ENCODE results near the gene NALCN.

NALCN gene

GRCh38 chr13:101412076-101412475, 4.2 kb downstream of the NALCN start:
- Histone ChIP-seq H3K36me3 (ENCODE audit: control insufficient read depth, insufficient read depth, low read length) (no peaks in the 10 kb centered on the region), H3K9me3 (ENCODE audit: control insufficient read depth, low read length) (no peaks in the 10 kb centered on the region), H3K4me1 (ENCODE audit: control insufficient read depth, insufficient read depth, low read length, poor library complexity, severe bottlenecking) (no peaks in the 10 kb centered on the region), H3K27ac (ENCODE audit: low read depth, low read length, severe bottlenecking) (no peak overlapping the region), H3K4me3 (ENCODE audit: extremely low read depth, insufficient read depth, low read length, poor library complexity, severe bottlenecking) (no peak overlapping the region)
- 67 to 100% methylated on average over 1 of the region's 1 CpG for WGBS, 2 experiments (ENCODE audit: insufficient coverage in 2 of 2)

- WGBS, 2 experiments (ENCODE audit: insufficient coverage in 2 of 2): 92 to 100% methylated on average over 1 to 2 of the region's 6 CpGs
- H3K9me3 ChIP-seq (ENCODE audit: control insufficient read depth, low read length): no peaks in the 10 kb centered on the region
Measured at GRCh38 chr13:101408992-101409656, 7.2 kb downstream of the NALCN start.

GRCh38 chr13:101408154-101408553, 8.2 kb downstream of the NALCN start:
- no peaks in the 10 kb centered on the region for H3K9me3 ChIP-seq (ENCODE audit: control insufficient read depth, low read length)
- H3K36me3 ChIP-seq (ENCODE audit: control insufficient read depth, insufficient read depth, low read length): no peaks in the 10 kb centered on the region
- H3K4me3 ChIP-seq (ENCODE audit: extremely low read depth, insufficient read depth, low read length, poor library complexity, severe bottlenecking): no peak overlapping the region
- WGBS, 2 experiments (ENCODE audit: insufficient coverage in 2 of 2): 82 to 87% methylated on average over 5 to 6 of the region's 9 CpGs
- H3K4me1 ChIP-seq (ENCODE audit: control insufficient read depth, insufficient read depth, low read length, poor library complexity, severe bottlenecking): no peaks in the 10 kb centered on the region
- no peak overlapping the region for H3K27ac ChIP-seq (ENCODE audit: low read depth, low read length, severe bottlenecking)

More at GRCh38 chr13:101408992-101409656, 7.2 kb downstream of the NALCN start:
- Histone ChIP-seq H3K4me3 (ENCODE audit: extremely low read depth, insufficient read depth, low read length, poor library complexity, severe bottlenecking) (no peak overlapping the region), H3K36me3 (ENCODE audit: control insufficient read depth, insufficient read depth, low read length) (no peaks in the 10 kb centered on the region), H3K4me1 (ENCODE audit: control insufficient read depth, insufficient read depth, low read length, poor library complexity, severe bottlenecking) (no peaks in the 10 kb centered on the region), H3K27ac (ENCODE audit: low read depth, low read length, severe bottlenecking) (no peak overlapping the region)

- Histone ChIP-seq H3K36me3 (ENCODE audit: control insufficient read depth, insufficient read depth, low read length) (no peaks in the 10 kb centered on the region), H3K4me1 (ENCODE audit: control insufficient read depth, insufficient read depth, low read length, poor library complexity, severe bottlenecking) (no peaks in the 10 kb centered on the region), H3K9me3 (ENCODE audit: control insufficient read depth, low read length) (no peaks in the 10 kb centered on the region), H3K27ac (ENCODE audit: low read depth, low read length, severe bottlenecking) (no peak overlapping the region), H3K4me3 (ENCODE audit: extremely low read depth, insufficient read depth, low read length, poor library complexity, severe bottlenecking) (no peak overlapping the region)
- no CpG with 5 or more reads among the region's 1 CpG for WGBS, 2 experiments (ENCODE audit: insufficient coverage in 2 of 2)
Measured at GRCh38 chr13:101406791-101407190, 9.5 kb downstream of the NALCN start.

- no peak overlapping the region for H3K4me3 ChIP-seq (ENCODE audit: extremely low read depth, insufficient read depth, low read length, poor library complexity, severe bottlenecking)
- H3K27ac ChIP-seq (ENCODE audit: low read depth, low read length, severe bottlenecking): no peak overlapping the region
- H3K4me1 ChIP-seq (ENCODE audit: control insufficient read depth, insufficient read depth, low read length, poor library complexity, severe bottlenecking): peaks cover 32% of the 10 kb centered on the region
- no CpG with 5 or more reads among the region's 1 CpG for WGBS, 2 experiments (ENCODE audit: insufficient coverage in 2 of 2)
- H3K9me3 ChIP-seq (ENCODE audit: control insufficient read depth, low read length): no peaks in the 10 kb centered on the region
- no peaks in the 10 kb centered on the region for H3K36me3 ChIP-seq (ENCODE audit: control insufficient read depth, insufficient read depth, low read length)
Measured at GRCh38 chr13:101401196-101401595, 15.1 kb downstream of the NALCN start.

GRCh38 chr13:101399365-101399764, 16.9 kb downstream of the NALCN start:
- Histone ChIP-seq H3K36me3 (ENCODE audit: control insufficient read depth, insufficient read depth, low read length) (no peaks in the 10 kb centered on the region), H3K4me1 (ENCODE audit: control insufficient read depth, insufficient read depth, low read length, poor library complexity, severe bottlenecking) (peaks cover 32% of the 10 kb centered on the region), H3K27ac (ENCODE audit: low read depth, low read length, severe bottlenecking) (no peak overlapping the region), H3K9me3 (ENCODE audit: control insufficient read depth, low read length) (no peaks in the 10 kb centered on the region), H3K4me3 (ENCODE audit: extremely low read depth, insufficient read depth, low read length, poor library complexity, severe bottlenecking) (no peak overlapping the region)
- WGBS, 2 experiments (ENCODE audit: insufficient coverage in 2 of 2): no CpG with 5 or more reads among the region's 2 CpGs

- WGBS, 2 experiments (ENCODE audit: insufficient coverage in 2 of 2): 83 to 100% methylated on average over 1 of the region's 2 CpGs
- Histone ChIP-seq H3K27ac (ENCODE audit: low read depth, low read length, severe bottlenecking) (no peak overlapping the region), H3K9me3 (ENCODE audit: control insufficient read depth, low read length) (no peaks in the 10 kb centered on the region), H3K4me1 (ENCODE audit: control insufficient read depth, insufficient read depth, low read length, poor library complexity, severe bottlenecking) (peaks cover 32% of the 10 kb centered on the region), H3K36me3 (ENCODE audit: control insufficient read depth, insufficient read depth, low read length) (no peaks in the 10 kb centered on the region), H3K4me3 (ENCODE audit: extremely low read depth, insufficient read depth, low read length, poor library complexity, severe bottlenecking) (no peak overlapping the region)
Measured at GRCh38 chr13:101398920-101399319, 17.4 kb downstream of the NALCN start.

- WGBS, 2 experiments (ENCODE audit: insufficient coverage in 2 of 2): 66% methylated on average over 2 of the region's 2 CpGs; no CpG with 5 or more reads in 1 of the 2 experiments
- no peak overlapping the region for H3K4me3 ChIP-seq (ENCODE audit: extremely low read depth, insufficient read depth, low read length, poor library complexity, severe bottlenecking)
- peak overlapping the region; percentile 44 for H3K27ac ChIP-seq (ENCODE audit: low read depth, low read length, severe bottlenecking)
- H3K4me1 ChIP-seq (ENCODE audit: control insufficient read depth, insufficient read depth, low read length, poor library complexity, severe bottlenecking): peaks cover 32% of the 10 kb centered on the region
- H3K9me3 ChIP-seq (ENCODE audit: control insufficient read depth, low read length): no peaks in the 10 kb centered on the region
- H3K36me3 ChIP-seq (ENCODE audit: control insufficient read depth, insufficient read depth, low read length): no peaks in the 10 kb centered on the region
Measured at GRCh38 chr13:101398191-101398590, 18.1 kb downstream of the NALCN start.

GRCh38 chr13:101397742-101398141, 18.6 kb downstream of the NALCN start:
- whole genome bisulfite sequencing, 2 experiments (ENCODE audit: insufficient coverage in 2 of 2): 43 to 52% methylated on average over 1 to 2 of the region's 2 CpGs
- H3K9me3 ChIP-seq (ENCODE audit: control insufficient read depth, low read length): no peaks in the 10 kb centered on the region
- H3K4me1 ChIP-seq (ENCODE audit: control insufficient read depth, insufficient read depth, low read length, poor library complexity, severe bottlenecking): peaks cover 32% of the 10 kb centered on the region
- H3K27ac ChIP-seq (ENCODE audit: low read depth, low read length, severe bottlenecking): peak overlapping the region; percentile 44
- no peaks in the 10 kb centered on the region for H3K36me3 ChIP-seq (ENCODE audit: control insufficient read depth, insufficient read depth, low read length)
- H3K4me3 ChIP-seq (ENCODE audit: extremely low read depth, insufficient read depth, low read length, poor library complexity, severe bottlenecking): no peak overlapping the region

- Histone ChIP-seq H3K4me1 (ENCODE audit: control insufficient read depth, insufficient read depth, low read length, poor library complexity, severe bottlenecking) (peaks cover 12% of the 10 kb centered on the region), H3K9me3 (ENCODE audit: control insufficient read depth, low read length) (no peaks in the 10 kb centered on the region), H3K36me3 (ENCODE audit: control insufficient read depth, insufficient read depth, low read length) (no peaks in the 10 kb centered on the region), H3K27ac (ENCODE audit: low read depth, low read length, severe bottlenecking) (no peak overlapping the region), H3K4me3 (ENCODE audit: extremely low read depth, insufficient read depth, low read length, poor library complexity, severe bottlenecking) (no peak overlapping the region)
- WGBS, 2 experiments (ENCODE audit: insufficient coverage in 2 of 2): 71 to 80% methylated on average over 1 to 2 of the region's 2 CpGs
Measured at GRCh38 chr13:101394605-101395004, 21.7 kb downstream of the NALCN start.

- WGBS, 2 experiments (ENCODE audit: insufficient coverage in 2 of 2): 100% methylated on average over 2 of the region's 3 CpGs; no CpG with 5 or more reads in 1 of the 2 experiments
- no peaks in the 10 kb centered on the region for H3K9me3 ChIP-seq (ENCODE audit: control insufficient read depth, low read length)
- H3K4me3 ChIP-seq (ENCODE audit: extremely low read depth, insufficient read depth, low read length, poor library complexity, severe bottlenecking): no peak overlapping the region
- no peaks in the 10 kb centered on the region for H3K4me1 ChIP-seq (ENCODE audit: control insufficient read depth, insufficient read depth, low read length, poor library complexity, severe bottlenecking)
- H3K27ac ChIP-seq (ENCODE audit: low read depth, low read length, severe bottlenecking): no peak overlapping the region
- H3K36me3 ChIP-seq (ENCODE audit: control insufficient read depth, insufficient read depth, low read length): no peaks in the 10 kb centered on the region
Measured at GRCh38 chr13:101393140-101393539, 23.2 kb downstream of the NALCN start.
